NCI-H1694 (cell line): ENCODE data around the gene PTPRB.
A peak's percentile ranks its signal among the peaks of the same experiment; 100 is the strongest.

ENCODE experiments used
- DNase-seq: peaks from one replicate; lab custom pipeline; 2025; lab: John Stamatoyannopoulos, UW

Gene PTPRB

DNA sequence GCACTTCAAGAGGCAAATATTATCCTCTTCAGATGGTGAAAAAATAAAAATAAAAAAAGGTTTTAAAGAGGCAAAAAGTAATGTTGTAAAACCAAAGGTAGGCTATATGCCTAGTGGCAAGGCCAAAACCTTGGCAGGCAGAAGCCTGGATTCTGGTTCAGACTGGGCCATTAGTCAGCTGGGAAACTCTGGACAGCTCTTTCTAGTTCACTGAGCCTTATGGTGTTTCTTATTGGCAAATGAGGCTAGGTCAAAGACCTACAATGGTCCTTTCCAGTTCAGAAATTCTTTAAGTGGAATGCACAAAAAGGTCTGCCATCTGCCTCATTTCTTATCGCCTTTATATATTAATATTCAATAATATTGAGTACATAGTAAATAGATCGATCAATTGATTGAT lies 44.6 kb downstream of the PTPRB start:
- no peak for DNase-seq

DNA sequence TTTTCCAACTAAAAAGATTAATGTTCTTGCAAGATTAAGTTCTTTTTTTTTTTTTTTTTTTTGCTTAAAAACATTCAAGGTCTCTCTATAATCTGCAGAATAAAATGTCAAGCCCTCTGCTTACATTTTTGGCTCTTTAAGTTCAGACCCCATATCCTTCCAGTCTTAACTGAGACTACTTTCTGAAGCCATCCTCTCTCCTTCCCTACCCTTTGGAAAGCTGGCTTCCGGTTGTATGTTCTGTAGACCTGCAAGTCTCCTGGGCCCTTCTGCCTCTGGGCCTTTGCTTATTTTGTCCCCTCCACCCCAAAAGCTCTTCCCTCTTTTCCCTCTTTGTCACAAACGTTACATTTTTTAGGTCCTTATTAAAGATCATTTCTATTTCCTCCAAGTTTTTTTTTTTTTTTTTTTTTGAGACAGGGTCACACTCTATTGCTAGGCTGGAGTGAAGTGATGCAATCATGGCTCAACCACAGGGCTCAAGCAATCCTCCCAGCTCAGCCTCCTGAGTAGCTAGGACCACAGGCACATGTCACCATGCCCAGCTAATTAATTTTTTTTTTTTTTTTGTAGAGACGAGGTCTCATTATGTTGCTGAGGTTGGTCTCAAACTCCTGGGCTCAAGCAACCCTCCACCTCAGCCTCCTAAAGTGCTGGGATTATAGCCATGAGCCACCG lies 46.5 kb downstream of the PTPRB start:
- no peak for DNase-seq

DNA sequence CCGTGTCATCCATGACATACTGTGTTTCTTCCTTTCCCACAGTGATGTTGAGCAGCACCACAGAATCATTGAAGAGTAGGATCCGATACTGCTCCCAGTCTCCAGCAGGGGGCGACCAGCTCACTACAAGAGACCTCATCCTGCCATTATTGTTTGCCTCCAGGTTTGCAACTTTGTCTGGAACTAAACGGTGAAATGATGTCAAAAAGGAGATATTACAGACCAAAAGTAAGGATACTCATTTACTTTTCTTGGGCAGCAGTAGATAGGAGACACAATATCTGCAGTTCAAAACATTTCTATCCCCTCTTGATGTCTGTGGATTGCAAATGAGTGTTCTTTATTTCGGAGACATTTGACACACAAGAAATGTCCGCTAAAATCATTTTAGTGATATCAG lies 47.2 kb downstream of the PTPRB start:
- peak; percentile 52 for DNase-seq

DNA sequence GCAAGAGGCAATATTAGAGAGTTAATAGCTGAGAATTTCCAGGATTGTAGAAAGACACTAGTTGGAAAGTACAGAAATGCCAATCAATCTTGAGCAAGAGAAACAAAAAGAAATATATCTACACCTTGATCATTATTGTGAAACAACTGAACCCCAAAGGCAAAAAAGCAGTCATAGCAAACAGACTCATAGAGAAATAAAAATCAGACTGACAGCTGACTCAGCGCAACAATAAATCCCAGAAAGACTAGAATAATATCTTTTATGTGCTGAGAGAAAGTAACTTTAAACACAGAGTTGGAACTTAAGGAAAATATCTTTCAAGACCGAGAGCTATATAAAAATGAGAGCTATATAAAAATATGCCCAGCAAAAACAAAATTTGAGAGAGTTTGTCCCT lies 52.9 kb downstream of the PTPRB start:
- no peak for DNase-seq

DNA sequence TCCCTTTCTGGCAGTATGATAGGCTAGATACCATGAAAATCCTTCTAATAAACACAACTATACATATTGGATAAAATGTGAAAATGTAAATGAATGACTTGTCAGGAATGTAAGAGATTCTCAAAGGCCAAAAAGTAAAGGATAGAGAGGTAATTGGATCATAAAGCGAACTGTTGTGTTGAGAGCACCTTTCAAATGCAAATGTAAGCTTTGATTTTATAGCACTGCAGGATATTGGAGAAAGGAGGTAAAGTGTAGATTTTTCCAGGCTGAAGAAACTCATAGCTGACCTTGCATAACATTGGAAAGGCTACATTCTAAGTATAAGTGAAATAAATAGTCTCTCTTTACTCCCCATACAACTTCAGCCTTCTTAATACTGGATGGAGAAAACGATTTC lies 54.0 kb downstream of the PTPRB start:
- DNase-seq, result no peak

DNA sequence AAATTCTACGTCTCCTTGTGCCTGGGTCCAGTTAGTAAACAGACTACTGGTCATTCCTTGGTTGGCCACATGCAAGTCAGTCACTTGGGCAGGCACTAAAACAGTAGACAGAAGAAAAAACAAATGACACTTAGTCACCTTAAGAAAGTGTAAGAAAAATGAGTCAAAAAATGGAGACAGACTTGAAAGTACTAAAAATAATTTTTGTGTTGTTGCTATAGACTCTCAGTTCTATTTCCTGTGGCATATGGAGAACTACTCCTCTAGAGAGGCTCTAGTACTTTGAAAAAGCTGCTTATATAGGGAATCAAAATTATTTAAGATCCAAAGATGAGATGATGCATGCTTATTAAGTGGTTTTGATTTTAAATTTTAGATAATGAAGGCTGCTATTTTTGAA lies 56.0 kb downstream of the PTPRB start:
- no peak for DNase-seq

DNA sequence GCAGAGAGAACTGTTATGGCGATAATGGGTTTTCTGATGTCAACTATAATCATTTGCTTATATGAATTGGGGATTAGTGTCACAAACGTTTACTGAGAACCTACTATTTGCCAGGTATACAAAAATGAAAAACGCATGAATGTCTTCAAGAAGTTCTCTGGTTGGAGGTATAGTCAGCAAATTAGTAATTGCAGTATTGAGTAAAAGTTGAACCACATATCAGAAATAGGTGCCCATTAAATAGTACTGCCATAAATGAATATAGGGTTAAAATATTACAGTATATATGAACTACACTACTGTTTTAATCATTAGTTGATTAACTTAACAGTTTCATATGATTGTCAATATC lies 60.0 kb downstream of the PTPRB start:
- no peak for DNase-seq

DNA sequence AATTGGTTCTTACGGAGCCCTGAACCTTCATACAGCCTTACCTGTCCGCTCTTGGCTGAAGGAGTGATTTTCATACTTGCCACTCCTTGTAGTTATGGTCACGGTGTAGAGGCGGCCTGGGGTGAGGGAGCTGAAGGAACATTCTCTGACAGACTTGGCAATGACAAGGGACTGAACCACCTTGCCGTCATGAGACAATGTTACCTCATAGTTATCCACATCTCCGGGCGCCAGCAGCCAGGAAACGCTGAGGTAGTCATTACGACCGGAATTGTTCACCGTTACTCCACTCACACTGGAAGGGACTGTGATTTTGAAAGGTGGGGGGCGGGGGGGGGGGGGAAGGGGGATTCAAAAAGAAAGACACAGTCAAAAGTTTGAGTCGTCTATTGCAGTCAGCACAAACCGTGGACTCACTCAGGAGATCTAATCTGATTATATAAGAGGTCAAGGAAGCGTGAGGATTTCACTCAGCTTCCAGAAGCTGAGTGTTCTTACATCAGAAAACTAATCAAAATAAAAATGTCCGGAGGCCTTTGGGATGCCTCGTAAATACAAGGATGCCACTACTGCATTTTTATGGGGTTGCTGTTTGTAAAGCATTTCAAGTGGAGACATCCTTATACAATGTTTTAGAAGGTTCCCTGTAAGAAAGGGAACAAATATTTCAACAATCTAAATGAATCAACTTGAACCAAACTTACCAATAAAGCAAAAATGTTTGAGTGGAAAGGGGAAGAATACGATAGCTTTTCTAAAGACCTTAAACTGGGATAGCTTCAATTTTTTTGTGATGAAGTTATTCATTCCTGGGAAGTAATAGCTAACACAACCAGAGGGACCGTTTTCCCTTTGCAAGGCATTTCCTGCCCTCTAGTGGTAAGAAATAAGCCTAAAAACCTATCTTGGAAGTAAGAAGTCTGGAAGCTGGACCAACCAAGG lies 60.6 kb downstream of the PTPRB start:
- peak; percentile 41 for DNase-seq

DNA sequence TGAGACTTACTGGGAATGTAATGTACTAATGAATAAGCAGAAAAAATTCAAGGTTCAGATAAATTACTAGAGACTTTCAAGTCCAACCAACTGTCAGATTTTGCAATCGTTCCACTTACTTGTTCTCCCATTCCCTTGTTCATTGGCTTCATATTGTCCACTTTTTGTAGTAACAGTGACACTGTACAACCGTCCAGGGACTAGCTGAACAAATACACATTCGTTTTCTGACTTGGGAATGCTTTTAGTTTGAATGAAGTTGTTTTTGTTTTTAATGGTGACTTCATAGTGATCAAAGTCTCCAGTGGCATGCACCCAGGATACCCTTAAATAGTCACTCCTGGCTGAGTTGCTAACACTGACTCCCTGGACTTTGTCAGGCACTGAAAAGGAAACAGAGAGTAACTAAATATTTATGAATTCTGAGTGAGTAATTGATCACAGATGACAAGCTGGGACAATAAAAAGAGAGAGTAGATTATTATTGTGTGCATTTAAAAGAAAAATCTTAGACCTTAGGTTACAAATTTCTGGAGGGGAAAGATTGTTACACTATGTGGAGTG lies 65.4 kb downstream of the PTPRB start:
- DNase-seq, result no peak

DNA sequence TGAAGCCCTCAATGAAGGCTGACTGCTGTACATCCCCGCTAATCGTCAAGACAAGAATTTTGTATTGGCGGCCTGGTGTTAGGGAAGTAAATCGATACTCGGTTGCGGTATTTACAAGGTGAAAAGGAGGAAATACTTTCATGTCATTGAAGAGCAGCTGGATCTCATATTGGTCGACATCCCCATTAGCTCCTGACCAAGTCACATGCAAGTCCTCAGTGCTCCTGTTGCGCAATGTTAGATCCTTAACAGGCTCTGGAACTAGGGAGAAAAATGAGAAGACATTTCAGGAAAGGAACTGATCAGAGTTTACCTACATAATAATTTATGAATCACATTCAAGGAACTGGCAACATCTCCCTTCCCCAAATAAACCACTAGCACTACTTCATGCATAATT lies 66.2 kb downstream of the PTPRB start:
- DNase-seq, result no peak

DNA sequence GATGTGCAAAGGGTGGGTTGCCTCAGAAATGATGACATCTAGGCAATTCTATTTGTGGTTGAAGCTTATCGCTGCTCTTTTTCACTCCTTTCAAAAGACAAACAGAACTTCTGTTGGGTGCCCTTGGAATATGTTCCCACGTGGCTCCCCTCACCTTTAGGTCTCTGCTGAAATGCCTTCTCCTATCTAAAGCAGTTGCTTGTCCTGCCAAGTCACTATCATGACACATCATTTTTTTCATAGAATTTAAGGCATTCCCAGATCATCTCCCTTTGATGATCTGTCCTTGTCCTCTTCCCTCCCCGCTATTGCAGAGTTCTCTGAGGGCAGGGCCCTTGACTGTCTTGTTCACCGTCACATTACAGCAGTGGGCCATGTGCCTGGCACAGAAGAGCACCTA lies 75.7 kb downstream of the PTPRB start:
- DNase-seq, result no peak

DNA sequence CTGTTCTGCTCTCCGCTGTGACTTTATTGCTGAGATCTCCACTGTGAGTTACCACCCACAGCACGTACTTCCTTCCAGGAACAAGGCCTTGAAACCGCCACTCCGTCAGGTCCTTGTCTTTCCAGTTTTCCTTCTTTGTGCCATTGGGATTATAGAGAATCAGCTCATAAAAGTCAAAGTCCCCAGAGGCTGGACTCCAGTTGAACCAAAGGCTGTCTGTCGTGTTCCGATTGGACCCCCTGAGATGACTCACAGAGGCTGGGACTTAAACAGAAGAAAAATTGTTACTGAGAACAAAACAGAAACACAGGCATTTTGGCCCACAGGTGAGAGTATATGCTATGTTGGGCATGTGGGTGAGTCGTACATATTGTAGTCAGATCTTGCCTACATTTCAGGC lies 76.6 kb downstream of the PTPRB start:
- DNase-seq, result no peak

DNA sequence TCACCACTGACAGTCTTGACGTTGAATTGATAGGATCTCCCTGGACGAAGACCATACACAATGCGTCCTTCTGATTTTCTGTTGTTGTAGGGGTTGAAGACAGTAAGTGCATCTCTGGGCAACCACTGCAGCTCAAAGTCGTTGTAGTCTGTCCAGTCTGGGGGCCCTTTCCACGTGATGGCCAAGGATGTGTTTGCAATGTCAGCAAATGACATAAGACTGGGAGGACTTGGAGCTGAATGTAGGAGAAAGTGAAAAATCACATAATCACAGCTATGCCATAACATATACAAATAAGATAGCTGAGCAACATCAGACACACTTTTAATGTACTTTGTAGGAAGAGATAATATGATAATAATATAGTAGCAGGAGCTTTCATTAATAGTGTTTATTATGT lies 77.8 kb downstream of the PTPRB start:
- DNase-seq, result no peak

DNA sequence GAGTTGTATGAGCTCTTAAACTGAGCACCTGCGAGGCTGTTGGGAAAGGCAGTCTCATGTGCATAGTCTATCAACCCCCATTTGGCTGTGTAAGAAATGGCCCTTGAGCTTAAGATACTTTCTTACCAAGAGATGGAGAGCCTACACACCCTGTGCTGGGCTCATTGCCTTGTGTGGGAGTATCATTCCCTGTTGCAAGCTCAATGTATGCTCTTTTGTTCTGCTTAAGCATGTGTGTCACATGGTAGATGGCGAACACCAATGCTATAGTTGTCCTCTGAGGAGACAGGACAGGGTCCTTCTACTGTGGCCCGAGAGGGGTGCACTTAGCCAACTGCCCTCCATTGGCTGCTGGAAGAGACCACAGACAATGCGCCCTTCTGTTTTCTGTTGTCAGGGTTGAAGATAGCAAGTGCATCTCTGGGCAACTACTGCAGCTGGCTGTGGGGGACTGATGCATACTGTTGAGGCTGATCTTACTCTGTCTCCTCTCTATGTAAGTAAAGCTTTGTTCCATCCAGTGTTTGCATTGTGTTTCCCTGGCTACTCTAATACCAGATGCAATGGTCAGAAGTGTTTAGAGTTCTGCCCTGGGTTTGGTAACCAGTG lies 79.5 kb downstream of the PTPRB start:
- DNase-seq, result no peak

DNA sequence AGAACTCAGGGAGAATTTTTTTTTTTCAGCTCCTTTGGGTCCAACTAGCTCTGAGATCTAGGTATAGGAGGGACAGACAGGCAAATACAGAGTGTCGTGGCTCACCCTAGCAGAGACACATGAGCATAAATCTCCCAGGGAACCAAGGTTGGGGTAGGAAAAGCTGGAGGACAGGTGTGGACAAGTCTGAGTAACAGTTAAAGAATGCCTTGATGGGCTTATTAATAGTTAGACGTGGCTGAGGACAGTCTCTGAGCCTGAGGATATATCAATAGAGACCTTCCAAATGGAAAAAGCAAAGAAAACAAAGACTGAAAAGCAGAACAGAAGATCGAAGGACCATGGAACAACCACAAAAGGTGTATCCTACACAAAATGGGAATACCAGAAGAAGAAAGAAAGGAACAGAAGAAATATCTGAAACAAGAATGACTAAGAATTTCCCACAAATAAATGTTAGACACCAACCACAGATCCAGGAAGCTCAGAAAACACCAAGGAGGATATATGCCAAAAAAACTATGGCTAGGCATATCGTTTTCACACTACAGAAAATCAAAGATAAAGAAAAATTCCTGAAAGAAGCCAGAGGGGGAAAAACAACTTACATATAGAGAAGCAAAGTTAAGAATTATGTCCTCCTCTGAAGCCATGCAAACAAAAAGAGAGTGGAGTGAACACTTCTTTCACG lies 80.9 kb downstream of the PTPRB start:
- no peak for DNase-seq

DNA sequence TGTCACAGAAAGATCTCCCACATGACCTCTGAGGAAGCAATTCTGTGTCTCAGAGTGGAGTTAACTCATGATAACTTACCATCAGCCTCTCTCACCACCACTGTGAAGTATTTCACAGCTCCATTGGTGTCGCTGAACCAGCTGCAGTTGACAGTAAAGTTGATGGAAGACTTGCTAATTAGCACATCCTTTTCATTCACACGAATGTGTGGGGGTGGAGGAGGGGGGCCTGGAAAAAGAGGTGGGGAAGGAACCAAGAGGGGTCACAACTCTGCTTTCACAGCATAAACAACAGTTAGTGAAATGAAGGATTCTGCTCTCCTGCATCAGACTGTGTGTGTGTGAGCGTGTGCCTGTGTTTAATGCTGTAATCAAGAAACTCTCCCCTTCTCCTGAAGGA lies 82.1 kb downstream of the PTPRB start:
- DNase-seq, result no peak

DNA sequence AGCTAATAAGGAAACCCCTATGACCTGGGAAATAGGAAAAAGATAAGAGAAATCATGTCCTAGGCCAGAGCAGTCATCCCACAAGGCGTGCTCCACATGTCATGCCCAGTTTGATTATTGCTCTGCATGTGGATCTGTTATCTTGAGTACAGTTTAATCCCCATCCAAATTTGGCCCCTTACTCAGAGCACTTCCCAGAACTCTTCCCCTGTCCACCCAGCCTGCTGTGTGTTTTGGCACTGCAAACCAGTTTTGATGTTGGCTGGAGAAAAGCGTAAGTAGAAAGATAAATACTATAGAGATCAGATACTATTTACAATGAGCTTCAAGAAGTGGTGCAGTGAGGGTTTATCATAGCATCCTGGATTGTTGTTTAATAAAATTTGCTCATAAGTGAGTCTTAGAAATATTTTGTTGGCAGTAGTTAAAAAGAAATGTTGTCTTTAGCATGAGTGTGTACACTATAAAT lies 83.8 kb downstream of the PTPRB start:
- DNase-seq, result no peak

DNA sequence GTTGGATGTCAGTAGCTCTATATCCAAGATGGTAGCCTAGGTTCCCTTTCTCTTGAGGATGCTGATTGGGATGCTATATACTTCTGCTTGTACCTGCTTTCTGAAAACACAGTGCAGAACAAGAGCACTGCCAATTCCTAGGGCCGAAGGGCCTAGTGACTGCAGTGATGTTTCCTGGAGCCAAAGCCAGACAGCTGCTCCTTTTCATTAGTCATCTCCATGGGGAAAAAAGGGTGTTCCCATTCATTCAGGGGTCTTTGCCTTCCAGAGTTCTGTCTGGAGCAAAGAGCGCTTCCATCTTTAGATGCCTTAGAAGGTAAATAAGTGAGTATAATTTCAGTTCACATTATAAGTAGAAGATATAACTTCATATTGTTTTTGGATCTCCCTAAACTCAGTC lies 85.5 kb downstream of the PTPRB start:
- DNase-seq, result no peak

DNA sequence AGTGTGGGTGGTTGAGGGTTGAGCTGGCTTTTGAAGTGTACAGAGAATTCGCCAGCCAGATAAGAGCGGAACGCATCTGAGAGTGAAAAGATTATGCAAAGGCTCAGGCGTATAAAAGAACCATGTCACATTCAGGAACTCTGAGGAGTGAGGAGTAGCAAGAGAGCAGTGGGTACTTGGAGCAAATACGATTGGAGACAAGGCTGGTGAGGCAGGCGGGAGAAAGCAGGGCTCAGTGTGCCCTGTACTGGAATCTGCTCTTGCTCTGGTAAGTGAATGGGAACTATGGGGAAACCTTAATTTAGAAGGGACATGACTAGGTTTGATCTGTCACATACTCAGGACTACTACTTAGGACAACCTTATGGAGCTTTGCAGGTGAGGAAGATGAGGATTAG lies 87.0 kb downstream of the PTPRB start:
- no peak for DNase-seq

DNA sequence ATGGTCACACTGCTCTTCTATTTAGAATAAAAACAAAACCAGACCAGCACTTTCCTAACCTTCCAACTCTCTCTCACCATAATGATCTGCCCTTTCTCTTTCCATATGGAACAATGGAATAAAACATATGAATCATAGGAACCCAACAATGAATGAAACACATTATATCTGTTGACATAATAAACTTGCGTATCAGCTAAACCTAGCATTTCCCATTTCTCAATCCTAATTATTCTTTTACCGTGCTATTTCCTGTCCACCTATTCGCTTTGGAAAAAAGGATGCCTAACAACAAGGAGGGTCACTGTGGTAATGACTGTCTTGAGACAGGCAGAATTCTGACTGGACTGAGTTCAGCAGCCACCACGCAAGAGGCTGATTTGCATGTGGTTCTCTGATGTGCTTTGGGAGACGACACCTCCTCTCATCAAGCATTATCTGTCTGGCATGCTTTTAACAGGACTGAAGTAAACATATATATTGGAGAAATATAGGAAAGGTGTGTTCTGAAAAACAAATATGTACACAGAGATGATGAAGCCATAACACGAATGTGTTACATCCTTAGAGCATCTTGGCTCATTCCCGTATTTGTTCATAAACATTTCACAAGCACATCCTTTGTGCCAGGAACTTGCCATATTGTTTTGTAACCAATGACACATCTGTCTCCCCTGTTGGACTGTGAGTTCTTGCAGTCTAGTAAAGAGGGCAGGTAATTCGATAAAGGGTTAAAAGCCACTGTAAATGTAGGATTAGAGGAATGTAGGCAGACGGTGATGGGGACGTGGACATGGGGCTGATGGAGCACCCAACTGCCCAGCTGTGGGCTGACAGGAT lies 87.7 kb downstream of the PTPRB start:
- DNase-seq, result no peak

DNA sequence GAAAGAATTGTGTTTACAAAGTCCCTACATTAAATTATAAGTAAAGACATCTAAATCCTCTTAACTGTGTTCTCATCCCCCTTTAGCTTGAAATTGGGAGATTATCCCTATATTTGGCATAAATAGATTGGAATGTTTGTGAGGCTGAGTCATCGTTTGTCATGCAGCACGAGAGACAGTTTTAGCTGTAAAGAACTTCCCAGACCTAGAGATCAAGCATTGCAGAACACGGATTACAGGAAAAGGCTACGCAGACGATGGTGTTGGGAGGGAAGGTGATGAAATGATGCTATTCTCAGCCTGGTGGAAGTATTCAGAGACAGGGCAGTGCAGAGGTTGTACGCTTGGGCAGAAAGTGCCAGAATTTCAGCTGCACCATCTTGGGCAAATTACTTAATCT lies 93.8 kb downstream of the PTPRB start:
- no peak for DNase-seq
